Measurements from ENCODE around the gene STAP2. TPM values are rescaled to one million over a fixed set of nuclear protein-coding genes. Genes with fewer than 3 reads are reported as not detected.

The STAP2 gene
- polyA plus RNA-seq, 1 donor (not counting 4 experiments of a cell fraction or from before 2014, with no cell fraction given), result 60.0 TPM

DNA sequence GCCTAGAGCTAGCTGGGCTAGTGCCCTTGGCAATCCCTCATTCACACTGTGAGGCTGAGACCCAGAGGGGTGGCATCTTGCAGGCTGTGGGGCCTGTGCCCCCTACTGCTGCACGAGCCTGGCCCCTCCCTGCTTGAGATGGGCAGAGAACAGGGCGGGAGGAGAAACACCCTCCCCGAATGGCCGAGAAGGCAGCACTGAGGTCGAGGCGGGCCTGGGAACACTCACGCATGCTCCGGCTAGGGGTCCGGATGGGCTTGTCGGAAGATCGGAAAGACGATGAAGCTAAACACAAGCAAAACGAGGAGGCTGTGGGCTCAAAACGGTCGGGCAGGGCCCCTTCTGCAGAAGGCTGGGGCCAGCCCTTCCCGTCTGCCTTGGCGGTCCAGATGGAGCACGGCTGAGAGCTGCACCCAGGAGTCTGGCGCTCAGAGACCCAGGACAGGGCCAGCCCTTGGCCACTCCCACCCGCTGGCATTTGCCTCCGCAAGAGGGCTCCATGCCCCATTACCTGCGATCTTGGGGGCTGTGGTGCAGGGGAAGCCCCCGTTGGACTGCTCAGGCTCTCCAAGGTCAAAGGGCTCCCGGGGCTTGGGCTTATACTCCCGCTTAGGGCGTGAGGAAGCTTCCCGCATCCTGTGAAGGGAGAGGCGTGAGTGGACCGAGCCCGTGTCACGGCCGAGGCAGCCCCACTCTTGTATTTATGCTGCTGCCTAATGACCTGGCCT, 23.6 kb upstream of the STAP2 start:
- no peak overlapping the region for H3K4me3 ChIP-seq (ENCODE audit: control insufficient read depth in 2 of 3, extremely low read depth in 1 of 3, insufficient read depth in 2 of 3, low read depth in 1 of 3, low read length in 3 of 3)
- dilution Hi-C loops (cut with MboI; ENCODE audit: extremely low pct_ligation_motif_present, low sequenced_read_pairs), result no loop called here
- peaks cover 26 to 39% of the 10 kb centered on the region in 2 experiments for H3K36me3 ChIP-seq (ENCODE audit: control insufficient read depth in 2 of 2, extremely low read depth in 1 of 2, insufficient read depth in 2 of 2, low read length in 2 of 2)

DNA sequence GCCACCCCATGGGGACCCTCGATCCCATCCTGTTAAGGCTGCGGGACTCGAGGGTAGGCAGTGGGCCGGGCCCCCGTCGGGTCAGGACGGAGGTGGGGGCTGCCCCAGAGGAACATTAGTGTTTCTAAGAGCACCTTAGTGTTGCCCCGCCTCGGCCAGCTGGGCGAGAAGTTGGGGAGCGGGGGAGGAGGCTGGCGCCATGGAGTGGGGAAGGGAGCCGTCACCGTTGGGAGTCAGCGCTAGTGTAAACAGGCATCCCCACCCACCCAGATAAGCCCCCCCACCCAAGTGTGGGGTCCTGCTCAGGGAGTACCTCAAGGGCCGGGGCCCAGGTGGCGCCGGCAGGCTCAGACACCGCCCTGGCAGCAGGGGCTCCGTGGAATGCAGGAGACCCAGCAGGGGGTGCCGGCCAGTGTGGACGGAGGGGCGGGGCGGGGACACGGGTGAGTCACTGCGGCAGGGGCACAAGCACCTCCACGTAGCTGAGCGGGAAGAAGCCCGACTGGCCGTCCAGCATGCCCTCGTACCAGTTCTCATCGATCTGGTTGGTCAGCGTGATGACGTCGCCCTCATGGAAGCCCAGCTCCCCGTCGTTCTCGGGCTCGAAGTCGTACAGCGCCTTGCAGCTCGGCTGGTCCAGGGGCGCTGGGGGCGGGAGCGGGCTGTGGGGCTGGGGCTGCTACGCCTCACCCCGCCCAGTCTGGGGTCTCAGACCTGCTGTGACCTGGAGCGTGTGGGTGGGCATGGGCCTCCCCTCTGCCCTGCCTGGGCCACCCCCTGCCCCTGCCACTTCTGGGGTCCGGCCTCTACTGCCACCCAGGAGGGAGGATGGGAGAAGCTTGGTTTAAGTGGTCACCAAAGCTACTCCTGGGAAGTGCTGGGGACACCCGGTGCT, 22.8 kb upstream of the STAP2 start:
- Histone ChIP-seq H3K4me1 (ENCODE audit: control insufficient read depth, extremely low read depth, insufficient read depth, low read length) (no peaks in the 10 kb centered on the region), H3K79me2 (ENCODE audit: control insufficient read depth, insufficient read depth, low read length) (no peaks in the 10 kb centered on the region), H3K9ac (ENCODE audit: control insufficient read depth, extremely low read depth, insufficient read depth, low read length) (no peak overlapping the region), H3K4me2 (ENCODE audit: control insufficient read depth, extremely low read depth, insufficient read depth, low read depth, low read length) (no peak overlapping the region), H3K36me3 (ENCODE audit: control insufficient read depth in 2 of 2, extremely low read depth in 1 of 2, insufficient read depth in 2 of 2, low read length in 2 of 2) (peaks cover 24 to 39% of the 10 kb centered on the region in 2 experiments), H4K20me1 (ENCODE audit: control insufficient read depth, extremely low read depth, insufficient read depth, low read length) (no peaks in the 10 kb centered on the region), H3K27ac (ENCODE audit: control insufficient read depth, insufficient read depth, low read length) (no peak overlapping the region), H3K9me1 (ENCODE audit: control insufficient read depth, extremely low read depth, insufficient read depth, low read length) (no peaks in the 10 kb centered on the region), H2AFZ (ENCODE audit: control insufficient read depth, low read length) (no peak overlapping the region), H3K9me3 (ENCODE audit: control insufficient read depth, low read depth, low read length) (no peaks in the 10 kb centered on the region), H3K4me3 (ENCODE audit: control insufficient read depth in 2 of 3, extremely low read depth in 1 of 3, insufficient read depth in 2 of 3, low read depth in 1 of 3, low read length in 3 of 3) (no peak overlapping the region), H3K27me3 (ENCODE audit: control insufficient read depth, extremely low read depth, insufficient read depth, low read length) (no peaks in the 10 kb centered on the region)
- no peak for FAIRE-seq
- no peak for DNase-seq (ENCODE audit: low read depth, low spot score)
- dilution Hi-C loops (cut with MboI; ENCODE audit: extremely low pct_ligation_motif_present, low sequenced_read_pairs), result no loop called here
- no peak for TF ChIP-seq EZH2 (IDR thresholded peaks at IDR 0.05; ENCODE audit: low read length)
- TF ChIP-seq, protein P1, sequence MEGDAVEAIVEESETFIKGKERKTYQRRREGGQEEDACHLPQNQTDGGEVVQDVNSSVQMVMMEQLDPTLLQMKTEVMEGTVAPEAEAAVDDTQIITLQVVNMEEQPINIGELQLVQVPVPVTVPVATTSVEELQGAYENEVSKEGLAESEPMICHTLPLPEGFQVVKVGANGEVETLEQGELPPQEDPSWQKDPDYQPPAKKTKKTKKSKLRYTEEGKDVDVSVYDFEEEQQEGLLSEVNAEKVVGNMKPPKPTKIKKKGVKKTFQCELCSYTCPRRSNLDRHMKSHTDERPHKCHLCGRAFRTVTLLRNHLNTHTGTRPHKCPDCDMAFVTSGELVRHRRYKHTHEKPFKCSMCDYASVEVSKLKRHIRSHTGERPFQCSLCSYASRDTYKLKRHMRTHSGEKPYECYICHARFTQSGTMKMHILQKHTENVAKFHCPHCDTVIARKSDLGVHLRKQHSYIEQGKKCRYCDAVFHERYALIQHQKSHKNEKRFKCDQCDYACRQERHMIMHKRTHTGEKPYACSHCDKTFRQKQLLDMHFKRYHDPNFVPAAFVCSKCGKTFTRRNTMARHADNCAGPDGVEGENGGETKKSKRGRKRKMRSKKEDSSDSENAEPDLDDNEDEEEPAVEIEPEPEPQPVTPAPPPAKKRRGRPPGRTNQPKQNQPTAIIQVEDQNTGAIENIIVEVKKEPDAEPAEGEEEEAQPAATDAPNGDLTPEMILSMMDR (optimal IDR thresholded peaks at IDR 0.05 in 1 of 3, IDR thresholded peaks at IDR 0.05 in 1 of 3, conservative IDR thresholded peaks at IDR 0.05 in 1 of 3; ENCODE audit: extremely low read depth in 1 of 3, insufficient read depth in 2 of 3, low read length in 3 of 3), result no peak

More for the DNA sequence above, 23.6 kb upstream of the STAP2 start:
- Histone ChIP-seq H3K9ac (ENCODE audit: control insufficient read depth, extremely low read depth, insufficient read depth, low read length) (no peak overlapping the region), H3K27ac (ENCODE audit: control insufficient read depth, insufficient read depth, low read length) (no peak overlapping the region), H3K9me1 (ENCODE audit: control insufficient read depth, extremely low read depth, insufficient read depth, low read length) (no peaks in the 10 kb centered on the region), H3K9me3 (ENCODE audit: control insufficient read depth, low read depth, low read length) (no peaks in the 10 kb centered on the region), H3K79me2 (ENCODE audit: control insufficient read depth, insufficient read depth, low read length) (peaks cover 5% of the 10 kb centered on the region), H2AFZ (ENCODE audit: control insufficient read depth, low read length) (no peak overlapping the region), H3K27me3 (ENCODE audit: control insufficient read depth, extremely low read depth, insufficient read depth, low read length) (no peaks in the 10 kb centered on the region), H3K4me2 (ENCODE audit: control insufficient read depth, extremely low read depth, insufficient read depth, low read depth, low read length) (no peak overlapping the region), H3K4me1 (ENCODE audit: control insufficient read depth, extremely low read depth, insufficient read depth, low read length) (no peaks in the 10 kb centered on the region), H4K20me1 (ENCODE audit: control insufficient read depth, extremely low read depth, insufficient read depth, low read length) (no peaks in the 10 kb centered on the region)
- no peak for FAIRE-seq
- TF ChIP-seq EZH2 (IDR thresholded peaks at IDR 0.05; ENCODE audit: low read length), result no peak
- TF ChIP-seq, protein P1 (optimal IDR thresholded peaks at IDR 0.05 in 1 of 3, IDR thresholded peaks at IDR 0.05 in 1 of 3, conservative IDR thresholded peaks at IDR 0.05 in 1 of 3; ENCODE audit: extremely low read depth in 1 of 3, insufficient read depth in 2 of 3, low read length in 3 of 3), result no peak
- no peak for DNase-seq (ENCODE audit: low read depth, low spot score)
